Activated CD4-positive, alpha-beta T cell treated with anti-CD3 and anti-CD28 coated beads, Interleukin-2, Interleukin-4, amounts not matched to agents 100 ng/mL and 50 ng/mL, durations not matched to agents 16 hours and 8 hours (primary cell): ENCODE results near the gene SPACA6.
"Not testable (repeated sequence)": the region's sequence is repeated elsewhere in the genome, so short reads cannot be mapped to it uniquely, and the experiment has no call there.

Experiments
- DNase-seq: peaks from one replicate; pipeline ENCODE4 v3.0.0-alpha.2; 2020; ENCODE audit warnings: low spot score

Gene SPACA6

DNA sequence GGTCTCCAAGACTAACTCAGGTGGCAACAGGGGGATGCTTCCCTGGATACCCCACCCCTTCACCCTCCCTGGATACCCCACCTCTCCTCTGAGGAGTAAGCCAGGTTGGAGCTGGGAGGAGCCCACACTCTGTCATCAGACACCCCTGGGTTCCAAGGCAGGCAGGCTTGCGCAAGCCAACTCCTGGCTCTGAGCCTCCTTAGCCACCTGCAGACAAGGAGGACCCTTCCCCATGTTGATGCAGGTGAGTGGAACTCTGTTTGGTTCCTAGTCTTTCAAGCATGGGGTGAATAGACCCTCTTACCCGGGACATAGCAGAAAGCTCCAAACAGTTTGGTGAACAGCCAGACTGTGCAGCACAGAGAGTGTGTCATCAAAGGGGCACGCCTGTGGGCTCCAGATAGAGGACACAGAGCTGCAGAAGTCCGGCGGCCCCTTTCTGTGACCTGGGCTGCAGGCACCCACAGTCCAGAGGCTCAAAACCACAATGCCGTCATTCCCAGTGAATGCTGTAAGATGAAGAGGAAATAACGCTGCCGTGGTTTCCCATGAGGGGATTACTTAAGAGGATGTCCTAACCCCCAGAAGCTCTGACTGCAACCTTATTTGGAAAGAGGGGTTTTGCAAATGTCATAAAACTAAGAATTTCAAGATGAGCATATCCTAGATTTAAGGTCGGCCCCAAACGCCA lies 42.8 kb downstream of the SPACA6 start:
- no peak for DNase-seq

DNA sequence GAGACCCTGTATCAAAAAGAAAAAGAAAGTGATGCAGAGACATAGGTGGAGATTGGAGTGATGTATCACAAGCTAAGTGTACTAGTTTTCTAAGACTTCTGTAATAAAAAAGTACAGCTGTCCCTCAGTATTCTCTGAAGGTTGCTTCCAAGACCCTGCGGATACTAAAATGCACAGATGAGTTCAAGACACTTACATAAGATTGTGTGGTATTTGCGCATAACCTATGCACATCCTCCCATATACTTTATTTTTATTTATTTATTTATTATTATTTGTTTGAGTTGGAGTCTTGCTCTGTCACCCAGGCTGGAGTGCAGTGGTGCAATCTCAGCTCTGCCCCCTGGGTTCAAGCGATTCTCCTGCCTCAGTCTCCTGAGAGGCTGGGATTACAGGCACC lies 44.3 kb downstream of the SPACA6 start:
- DNase-seq: no peak

DNA sequence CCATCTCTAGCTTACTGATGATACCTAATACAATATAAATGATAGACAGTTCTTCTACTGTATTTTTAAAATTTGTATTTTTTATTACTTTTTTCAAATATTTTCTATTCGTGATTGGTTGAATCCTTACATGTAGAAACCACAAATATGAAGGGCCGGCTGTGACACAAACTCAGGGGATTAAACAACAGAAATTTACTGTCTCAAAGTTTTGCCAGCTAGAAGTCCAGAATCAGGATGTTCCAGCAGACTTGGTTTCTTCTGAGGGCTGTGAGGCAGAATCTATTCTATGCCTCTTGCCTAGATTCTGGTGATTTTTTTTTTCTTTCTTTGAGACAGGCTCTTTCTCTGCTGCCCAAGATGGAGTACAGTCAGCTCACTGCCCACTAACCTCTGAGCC lies 44.8 kb downstream of the SPACA6 start:
- no peak for DNase-seq

DNA sequence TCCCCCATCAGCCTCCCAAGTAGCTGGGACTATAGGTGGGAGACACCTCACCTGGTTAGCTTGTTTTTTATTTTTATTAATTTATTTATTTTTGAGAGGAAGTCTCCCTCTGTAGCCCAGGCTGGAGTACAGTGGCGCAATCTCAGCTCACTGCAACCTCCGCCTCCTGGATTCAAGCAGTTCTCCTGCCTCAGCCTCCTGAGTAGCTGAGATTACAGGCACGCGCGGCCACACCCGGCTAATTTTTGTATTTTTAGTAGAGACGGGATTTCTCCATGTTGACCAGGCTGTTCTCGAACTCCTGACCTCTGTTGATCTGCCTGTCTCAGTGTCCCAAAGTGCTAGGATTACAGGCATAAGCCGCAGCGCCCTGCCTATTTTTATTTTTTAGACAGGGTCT lies 45.4 kb downstream of the SPACA6 start:
- not testable (repeated sequence) for DNase-seq

DNA sequence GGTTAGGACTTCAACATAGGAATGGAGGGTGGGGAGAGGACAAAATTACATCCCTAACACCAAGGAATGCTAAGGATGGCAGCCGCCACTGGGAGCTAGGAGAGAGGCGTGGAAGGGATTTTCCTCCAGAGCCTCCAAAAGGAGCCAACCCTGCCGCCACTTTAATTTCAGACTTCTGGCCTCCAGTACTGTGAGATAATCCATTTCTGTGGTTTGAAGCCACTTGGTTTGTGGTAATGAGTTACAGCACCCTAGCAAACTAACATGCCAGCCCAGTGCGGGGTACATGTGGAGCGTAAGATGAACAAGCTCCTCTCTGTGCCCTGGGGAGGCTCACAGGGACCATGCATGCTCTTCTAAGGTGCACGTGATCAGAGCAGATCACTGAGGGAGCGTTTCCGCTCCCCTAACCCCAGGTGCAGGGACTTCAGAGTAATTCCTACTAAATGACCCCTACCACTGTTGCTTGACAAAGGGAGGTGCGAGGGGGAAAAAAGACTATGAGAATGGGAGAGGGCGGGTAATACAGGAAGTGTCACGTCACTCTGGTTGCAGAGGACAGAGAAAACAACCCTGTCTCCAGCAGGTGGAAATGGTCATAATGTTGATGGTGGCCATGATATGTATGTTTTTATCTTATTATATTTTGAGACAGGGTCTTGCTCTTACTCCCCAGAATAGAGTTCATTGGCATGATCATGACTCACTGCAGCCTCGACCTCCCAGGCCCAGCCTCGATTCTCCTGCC lies 46.5 kb downstream of the SPACA6 start:
- DNase-seq: no peak

DNA sequence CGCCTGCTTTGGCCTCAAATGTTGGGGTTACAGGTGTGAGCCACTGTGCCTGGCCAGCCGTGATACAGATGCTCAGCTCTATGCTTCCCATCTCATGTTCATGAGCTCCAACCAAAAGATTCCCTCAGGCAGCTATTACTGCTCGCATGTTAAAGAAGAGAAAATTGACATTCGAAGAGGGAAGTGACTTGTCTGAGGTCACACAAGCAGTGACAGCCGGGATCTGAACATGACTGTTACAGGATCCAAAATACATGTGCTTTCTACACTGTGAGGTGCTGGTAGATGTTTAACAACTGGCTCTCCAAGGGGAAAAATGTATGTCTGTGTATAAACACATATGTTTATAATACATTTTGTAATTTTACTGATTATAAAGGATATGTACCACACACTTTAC lies 47.2 kb downstream of the SPACA6 start:
- DNase-seq: no peak

DNA sequence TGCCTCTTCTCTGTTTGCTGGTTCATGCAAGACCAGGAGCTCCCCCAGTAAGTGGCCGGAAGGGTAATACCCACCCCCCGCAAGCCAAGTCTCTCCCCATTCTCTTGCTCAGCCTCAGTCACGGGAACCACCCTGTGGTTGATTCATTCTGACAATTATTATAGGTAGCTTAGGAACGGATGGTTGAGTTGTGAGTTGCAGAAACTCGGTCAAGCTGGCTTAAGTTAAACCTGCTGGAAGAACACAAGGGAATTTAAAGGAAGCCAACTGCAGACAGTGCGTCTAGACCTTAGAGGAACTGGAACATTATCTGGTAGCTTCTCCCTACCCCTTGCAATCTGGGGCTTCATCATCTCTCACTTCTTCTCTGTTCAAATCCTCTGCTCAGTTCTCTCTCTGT lies 49.7 kb downstream of the SPACA6 start:
- no peak for DNase-seq

DNA sequence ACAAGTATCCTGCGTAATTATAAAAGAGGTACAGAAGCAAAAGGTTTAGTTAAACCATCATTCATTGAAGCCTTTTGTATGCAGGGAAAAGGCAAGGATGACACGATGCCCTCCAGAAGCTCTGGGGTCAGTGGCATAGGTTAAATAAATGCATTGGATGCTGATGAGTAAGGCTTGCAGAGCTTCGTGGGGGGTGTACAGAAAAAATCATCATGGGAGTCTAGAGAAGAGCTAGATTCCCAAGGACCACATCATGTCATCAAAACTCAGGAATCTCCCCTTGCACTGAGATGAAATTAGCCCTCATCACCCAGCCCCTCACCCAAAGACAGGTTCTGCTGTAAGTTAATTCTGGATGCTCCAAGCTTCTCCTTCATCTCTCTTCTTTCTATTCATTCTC lies 50.3 kb downstream of the SPACA6 start:
- no peak for DNase-seq

DNA sequence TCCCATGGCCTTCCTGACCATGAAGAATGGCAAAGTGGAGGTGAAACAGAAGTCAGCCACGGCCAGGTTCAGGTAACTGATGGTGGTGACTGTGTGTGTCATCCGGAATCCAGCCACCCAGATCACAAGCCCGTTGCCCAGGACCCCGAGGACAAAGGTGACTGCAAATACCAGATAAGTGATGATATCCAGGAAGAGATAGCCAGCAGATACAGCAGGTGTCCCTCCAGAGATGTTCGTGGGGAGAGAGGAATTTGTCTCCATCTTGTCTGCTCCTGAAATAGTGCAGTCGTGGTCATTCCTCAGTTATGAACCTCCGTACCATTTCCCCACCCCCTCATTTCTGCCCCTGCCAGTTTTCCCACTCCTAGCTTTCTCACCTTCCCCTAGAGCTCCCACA lies 53.6 kb downstream of the SPACA6 start:
- DNase-seq: no peak

DNA sequence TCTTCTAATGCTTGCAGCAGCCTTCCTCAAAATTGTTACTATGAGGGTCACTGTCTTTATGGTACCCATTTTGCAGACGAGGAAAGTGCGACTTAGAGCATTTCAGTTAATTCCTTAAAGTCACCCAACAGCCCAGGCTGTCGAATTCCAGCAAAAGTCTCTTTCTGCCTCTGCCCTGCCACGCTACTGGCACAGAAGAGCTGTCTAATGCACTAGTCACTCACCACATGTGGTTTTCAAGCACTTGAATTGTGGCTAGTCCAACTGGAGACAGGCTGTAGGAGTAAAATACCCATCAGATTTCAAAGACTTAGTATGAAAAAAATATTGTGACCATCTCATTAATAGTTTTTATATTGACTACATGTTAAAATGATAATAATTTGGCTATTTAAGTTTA lies 56.8 kb downstream of the SPACA6 start:
- no peak for DNase-seq

DNA sequence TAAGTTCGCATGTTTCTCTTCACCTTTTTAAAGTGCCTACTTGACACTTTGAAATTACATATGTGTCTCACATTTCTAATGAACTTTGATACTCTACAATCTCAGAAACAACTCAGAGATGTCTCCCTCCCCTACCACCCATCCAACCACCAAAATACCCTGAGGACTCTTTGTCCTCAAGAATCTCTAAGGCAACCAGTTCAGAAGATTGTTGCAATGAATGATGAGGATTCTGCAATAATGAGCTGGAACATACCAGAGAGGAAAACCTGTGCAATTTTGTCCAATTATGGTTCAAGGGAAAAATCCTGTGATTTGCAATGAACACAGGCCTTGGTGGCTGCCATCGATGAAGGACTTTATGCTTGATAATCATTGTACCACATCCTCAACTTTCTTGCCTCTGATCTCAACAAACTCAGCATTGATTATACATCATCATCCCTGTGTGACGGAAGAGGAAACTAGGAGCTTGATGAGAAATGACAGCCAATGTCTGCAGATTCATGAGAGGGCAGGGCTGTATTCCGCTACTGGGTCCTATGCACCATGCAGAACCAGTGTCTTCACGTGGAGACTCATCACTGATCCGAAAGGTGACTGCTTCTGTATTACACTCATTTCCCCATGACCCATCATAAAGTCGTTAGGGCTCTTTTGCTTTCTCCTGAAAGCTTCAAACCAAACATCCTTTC lies 57.4 kb downstream of the SPACA6 start:
- DNase-seq: no peak

DNA sequence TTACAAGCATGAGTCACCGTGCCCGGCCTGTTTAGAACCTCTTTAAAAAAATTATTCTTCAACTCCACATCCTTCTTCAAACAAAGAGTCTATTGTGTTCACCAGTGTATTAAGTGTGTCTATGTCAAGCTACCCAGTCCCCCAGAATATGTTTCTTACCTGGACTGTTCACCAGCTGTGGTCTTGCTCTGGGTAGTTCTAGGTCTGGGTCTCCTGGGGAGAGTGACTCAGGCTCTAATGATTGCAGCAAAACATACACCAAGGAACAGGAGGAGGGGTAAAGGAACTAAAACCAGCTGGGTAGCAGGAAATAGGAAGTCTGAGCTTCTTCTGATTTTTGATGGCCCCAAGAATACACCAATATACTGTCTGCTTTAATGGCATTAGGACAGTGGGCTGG lies 58.5 kb downstream of the SPACA6 start, which contains the start of gene FPR1:
TSS of gene FPR1 (minus strand) at position 224 of the 400 bp plus-strand sequence. CDS start 4,884 bp downstream, outside the sequence.
- DNase-seq: no peak

DNA sequence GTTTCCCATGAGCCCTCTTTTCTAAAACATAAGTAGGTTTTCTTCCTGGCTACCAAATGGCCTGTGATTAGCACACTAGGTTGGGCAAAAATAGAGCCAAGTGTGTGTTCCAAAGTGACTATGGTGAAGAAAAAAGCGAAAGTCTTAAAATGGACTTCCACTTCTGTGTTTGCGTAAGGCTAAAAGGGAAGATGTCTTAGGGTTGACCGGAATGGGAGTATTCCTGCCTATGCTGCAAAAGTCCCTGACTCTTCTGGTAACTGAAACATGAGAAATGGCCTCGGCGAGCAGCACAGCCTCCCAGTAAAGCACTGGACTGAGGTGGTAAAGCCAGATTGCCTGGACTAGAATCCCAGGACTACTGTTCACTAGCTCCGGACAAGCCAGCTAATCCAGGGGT lies 61.0 kb downstream of the SPACA6 start:
- no peak for DNase-seq

DNA sequence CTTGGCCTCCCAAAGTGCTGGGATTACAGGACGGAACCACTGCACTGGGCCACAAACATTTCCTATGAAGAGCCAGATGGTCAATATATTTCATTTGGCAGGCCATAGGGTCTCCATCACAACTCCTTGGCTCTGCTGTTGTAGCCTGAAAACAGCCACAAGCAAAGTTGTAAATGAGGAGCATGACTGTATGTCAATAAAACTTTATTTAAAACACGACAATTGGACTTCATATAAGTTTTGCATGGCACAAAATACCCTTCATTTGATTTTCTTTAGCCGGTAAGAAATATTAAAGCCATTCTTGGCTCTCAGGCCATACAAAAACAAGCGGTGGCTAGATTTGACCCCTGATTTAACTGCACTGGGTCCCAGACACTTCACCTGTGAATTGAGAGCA lies 61.6 kb downstream of the SPACA6 start:
- no peak for DNase-seq
